ENCODE data around the gene VTI1A. TPM values are rescaled to one million over a fixed set of nuclear protein-coding genes. Genes with fewer than 3 reads are reported as not detected.

The VTI1A gene
- total RNA-seq, 4 donors from 2014 or later, result 27.0 to 61.3 (median 49.8) TPM

DNA sequence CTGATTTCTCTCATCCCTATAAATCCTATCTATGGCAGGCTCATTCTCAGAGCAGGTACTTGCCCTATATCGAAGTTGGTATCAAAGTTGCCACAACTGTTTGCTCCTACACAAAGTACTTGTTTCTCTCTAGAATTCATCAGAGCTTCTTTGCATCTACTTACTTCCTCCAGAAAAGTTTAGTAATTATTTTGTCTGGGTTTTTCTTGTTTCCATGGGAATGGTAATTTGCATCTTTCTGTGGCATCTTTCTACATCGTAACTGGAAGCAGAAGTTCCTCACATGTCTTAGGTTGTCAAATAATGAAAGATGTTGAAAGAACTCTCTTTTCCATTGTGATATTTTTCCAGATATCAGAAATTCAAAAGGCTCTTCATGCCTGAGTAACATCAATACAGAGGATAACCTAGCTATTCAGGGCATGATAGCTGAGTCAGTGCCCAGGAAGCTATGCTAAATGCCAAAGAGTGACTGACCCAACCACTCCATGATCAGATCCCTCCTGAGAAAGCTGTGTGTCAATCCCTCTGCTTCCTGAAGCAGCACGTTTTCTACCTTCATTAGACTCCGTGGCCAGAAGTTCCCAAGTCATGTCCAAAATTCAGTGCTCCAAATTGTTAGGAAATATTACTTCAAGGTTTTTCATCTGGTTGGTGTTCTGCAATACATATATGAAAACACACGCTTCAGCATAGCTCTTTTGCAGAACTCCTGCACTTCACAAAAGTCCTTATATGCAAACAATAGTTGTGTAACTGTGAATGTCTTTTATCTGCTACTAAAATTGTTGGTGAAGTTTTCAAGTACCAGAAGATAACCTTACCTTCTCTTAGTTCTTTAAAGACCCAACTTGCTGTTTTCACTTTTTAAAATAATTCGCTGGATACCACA lies 216.5 kb downstream of the VTI1A start:
- no peaks in the 10 kb centered on the region for H3K27me3 ChIP-seq
- intact Hi-C loops (cut with DNase I), result no loop called here
- H3K4me3 ChIP-seq, result no peak overlapping the region
- no peaks in the 10 kb centered on the region for H3K9me3 ChIP-seq
- 61 to 68% methylated on average over 6 of the region's 6 CpGs for WGBS, 2 donors
- H3K36me3 ChIP-seq, result peaks cover 0 to 3% (median 0%) of the 10 kb centered on the region in 3 donors
- no peak overlapping the region for H3K27ac ChIP-seq
- TF ChIP-seq POLR2A (IDR thresholded peaks at IDR 0.05), result no peak
- TF ChIP-seq, protein P1, sequence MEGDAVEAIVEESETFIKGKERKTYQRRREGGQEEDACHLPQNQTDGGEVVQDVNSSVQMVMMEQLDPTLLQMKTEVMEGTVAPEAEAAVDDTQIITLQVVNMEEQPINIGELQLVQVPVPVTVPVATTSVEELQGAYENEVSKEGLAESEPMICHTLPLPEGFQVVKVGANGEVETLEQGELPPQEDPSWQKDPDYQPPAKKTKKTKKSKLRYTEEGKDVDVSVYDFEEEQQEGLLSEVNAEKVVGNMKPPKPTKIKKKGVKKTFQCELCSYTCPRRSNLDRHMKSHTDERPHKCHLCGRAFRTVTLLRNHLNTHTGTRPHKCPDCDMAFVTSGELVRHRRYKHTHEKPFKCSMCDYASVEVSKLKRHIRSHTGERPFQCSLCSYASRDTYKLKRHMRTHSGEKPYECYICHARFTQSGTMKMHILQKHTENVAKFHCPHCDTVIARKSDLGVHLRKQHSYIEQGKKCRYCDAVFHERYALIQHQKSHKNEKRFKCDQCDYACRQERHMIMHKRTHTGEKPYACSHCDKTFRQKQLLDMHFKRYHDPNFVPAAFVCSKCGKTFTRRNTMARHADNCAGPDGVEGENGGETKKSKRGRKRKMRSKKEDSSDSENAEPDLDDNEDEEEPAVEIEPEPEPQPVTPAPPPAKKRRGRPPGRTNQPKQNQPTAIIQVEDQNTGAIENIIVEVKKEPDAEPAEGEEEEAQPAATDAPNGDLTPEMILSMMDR (IDR thresholded peaks at IDR 0.05), result no peak
- H3K4me1 ChIP-seq, result peaks cover 0 to 20% (median 0%) of the 10 kb centered on the region in 3 donors
- DNase-seq, result no peak

DNA sequence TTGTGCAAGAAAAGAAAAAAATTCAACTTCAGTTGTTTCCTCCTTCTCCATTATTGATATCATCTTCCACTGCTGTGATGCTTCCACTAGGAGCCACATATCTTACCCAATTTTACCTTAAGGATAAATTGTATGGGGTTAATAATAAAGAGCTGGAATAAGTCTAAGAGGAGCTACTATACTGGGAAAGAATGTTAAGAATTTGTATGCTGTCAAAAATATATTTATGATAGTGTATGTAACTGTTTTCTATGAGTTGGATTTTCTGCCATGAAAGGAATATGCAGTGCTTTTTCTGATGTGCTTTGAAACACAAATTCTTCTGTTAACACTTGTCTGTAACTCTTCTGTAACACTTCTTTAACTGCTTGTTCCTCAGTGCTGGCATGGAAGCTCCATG lies 219.1 kb downstream of the VTI1A start:
- H3K27me3 ChIP-seq, result no peaks in the 10 kb centered on the region
- TF ChIP-seq, protein P1 (IDR thresholded peaks at IDR 0.05), result no peak
- no peak for TF ChIP-seq POLR2A (IDR thresholded peaks at IDR 0.05)
- peaks cover 0 to 10% (median 0%) of the 10 kb centered on the region in 3 donors for H3K4me1 ChIP-seq
- DNase-seq, result no peak
- peaks cover 0 to 28% (median 0%) of the 10 kb centered on the region in 3 donors for H3K36me3 ChIP-seq
- no peak overlapping the region for H3K27ac ChIP-seq
- intact Hi-C loops (cut with DNase I), result no loop called here
- no peak overlapping the region for H3K4me3 ChIP-seq
- no peaks in the 10 kb centered on the region for H3K9me3 ChIP-seq

DNA sequence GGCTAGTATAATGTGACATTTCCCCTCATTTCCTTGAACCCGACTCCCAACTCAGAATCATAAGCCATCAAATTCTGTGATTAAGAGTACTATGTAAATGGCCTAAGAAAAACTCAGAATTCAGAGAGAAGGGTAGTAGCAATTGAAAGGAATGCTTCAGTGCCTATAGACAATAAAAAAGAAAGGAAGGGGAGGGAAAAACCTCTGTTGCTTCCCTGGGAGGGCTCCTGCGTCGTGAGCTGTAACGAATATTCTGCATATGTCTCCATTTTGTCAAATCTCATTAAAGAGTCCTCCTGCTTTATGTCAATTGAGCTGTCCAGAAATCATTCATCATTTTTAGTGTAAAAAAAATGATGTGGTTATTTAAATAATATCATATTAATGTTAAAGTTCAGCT lies 223.0 kb downstream of the VTI1A start:
- DNase-seq, result no peak
- H3K4me3 ChIP-seq, result no peak overlapping the region
- no peaks in the 10 kb centered on the region for H3K9me3 ChIP-seq
- H3K27ac ChIP-seq, result no peak overlapping the region
- TF ChIP-seq POLR2A (IDR thresholded peaks at IDR 0.05), result no peak
- TF ChIP-seq, protein P1 (IDR thresholded peaks at IDR 0.05), result no peak
- H3K36me3 ChIP-seq, result peaks cover 0 to 28% (median 0%) of the 10 kb centered on the region in 3 donors
- no peaks in the 10 kb centered on the region for H3K27me3 ChIP-seq
- intact Hi-C loops (cut with DNase I), result no loop called here
- 94 to 96% methylated on average over 4 of the region's 4 CpGs for WGBS, 2 donors
- no peaks in the 10 kb centered on the region for H3K4me1 ChIP-seq

DNA sequence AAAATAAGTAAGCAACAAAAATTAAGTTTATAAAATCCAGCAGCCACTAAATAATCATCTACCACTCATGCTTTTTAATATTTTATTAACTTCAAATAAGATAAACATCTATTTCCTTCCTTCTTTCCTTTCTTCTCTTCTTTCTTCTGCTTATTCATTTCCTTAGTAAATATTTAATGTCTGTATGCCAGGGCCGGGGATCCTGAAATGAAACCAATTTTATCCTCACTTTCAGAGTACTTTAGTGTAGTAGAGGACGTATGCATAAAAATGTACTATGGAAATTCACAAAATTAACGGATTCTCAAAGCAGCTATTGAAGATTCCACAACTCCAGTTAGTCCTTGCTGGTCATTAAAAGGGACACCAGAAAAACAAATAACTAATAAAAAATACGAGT lies 224.7 kb downstream of the VTI1A start:
- Histone ChIP-seq H3K4me1 (no peaks in the 10 kb centered on the region), H3K27ac (no peak overlapping the region), H3K36me3 (peaks cover 0 to 28% (median 0%) of the 10 kb centered on the region in 3 donors), H3K9me3 (no peaks in the 10 kb centered on the region), H3K4me3 (no peak overlapping the region), H3K27me3 (no peaks in the 10 kb centered on the region)
- intact Hi-C loops (cut with DNase I), result no loop called here
- TF ChIP-seq, protein P1 (IDR thresholded peaks at IDR 0.05), result no peak
- no peak for TF ChIP-seq POLR2A (IDR thresholded peaks at IDR 0.05)
- WGBS, 2 donors, result 82 to 91% methylated on average over 4 of the region's 4 CpGs
- no peak for DNase-seq

DNA sequence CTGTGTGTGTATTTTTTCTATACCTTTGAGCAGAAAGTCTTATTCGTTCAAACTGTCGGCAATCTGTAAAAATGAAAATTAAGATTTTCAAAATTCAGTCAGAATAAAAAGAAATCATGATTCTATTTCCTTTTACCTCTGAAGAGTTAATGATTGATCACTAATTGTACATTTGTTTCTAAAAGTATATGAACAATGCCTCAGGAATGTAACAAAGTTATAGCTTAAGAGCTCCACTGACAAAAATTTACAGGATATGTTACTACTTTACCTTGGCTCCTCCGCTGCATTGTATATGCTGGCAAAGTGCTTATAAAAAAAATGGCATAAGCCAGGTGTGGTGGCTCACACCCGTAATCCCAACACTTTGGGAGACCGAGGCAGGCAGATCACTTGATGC lies 225.7 kb downstream of the VTI1A start:
- TF ChIP-seq, protein P1 (IDR thresholded peaks at IDR 0.05), result no peak
- TF ChIP-seq POLR2A (IDR thresholded peaks at IDR 0.05), result no peak
- Histone ChIP-seq H3K27ac (no peak overlapping the region), H3K4me3 (no peak overlapping the region), H3K9me3 (no peaks in the 10 kb centered on the region), H3K4me1 (no peaks in the 10 kb centered on the region), H3K36me3 (peaks cover 0 to 36% (median 0%) of the 10 kb centered on the region in 3 donors), H3K27me3 (no peaks in the 10 kb centered on the region)
- intact Hi-C loops (cut with DNase I), result no loop called here
- no peak for DNase-seq
- WGBS, 2 donors, result 89 to 95% methylated on average over 5 of the region's 5 CpGs

Measured in esophagus squamous epithelium (tissue), 5 donors.